ENCODE measurements around the gene ALDH7A1.
A peak's percentile ranks its signal among the peaks of the same experiment; 100 is the strongest.
"Not testable (repeated sequence)": the region's sequence is repeated elsewhere in the genome, so short reads cannot be mapped to it uniquely, and the experiment has no call there.

The ALDH7A1 gene

DNA sequence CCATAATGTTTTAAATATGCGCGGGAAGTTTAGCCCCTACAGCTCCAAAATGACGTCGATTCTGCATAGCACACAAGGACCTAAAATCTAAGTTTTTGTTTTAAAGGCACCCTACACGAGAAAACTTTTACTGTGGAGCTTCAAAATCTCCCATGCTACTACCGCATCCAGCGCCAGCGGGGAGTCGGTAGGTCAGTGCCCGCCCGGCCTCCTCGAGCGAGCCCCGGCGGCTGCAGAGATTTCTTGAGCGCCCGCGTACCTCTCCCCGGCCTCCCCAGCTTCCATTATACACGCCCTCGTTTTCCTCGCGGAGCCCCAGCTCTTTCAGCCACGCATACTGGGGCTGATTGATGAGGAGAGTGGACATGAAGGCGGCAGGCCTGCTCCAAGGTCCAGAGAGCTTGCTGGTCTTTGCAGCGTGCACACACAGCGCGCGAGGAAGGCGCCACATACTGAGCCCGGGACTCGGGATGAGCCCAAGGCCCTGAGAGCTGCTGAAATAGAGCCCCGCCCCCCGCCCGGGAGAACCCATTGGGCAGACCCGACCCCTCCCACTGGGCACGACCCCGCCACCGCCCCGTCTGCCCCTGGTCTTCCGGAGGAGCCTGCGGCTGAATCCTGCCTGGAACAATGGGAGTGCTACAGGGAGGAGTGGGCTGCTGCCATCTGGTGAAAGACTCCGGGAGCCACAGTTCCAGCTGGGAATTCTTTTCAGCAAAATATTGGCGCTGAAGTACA is at the start of gene ALDH7A1:
Gene ALDH7A1, minus strand, starts transcription at position 472 of the 738 bp plus-strand sequence. Its CDS starts 21 bp downstream, at position 451.
- DNase-seq, result no peak

DNA sequence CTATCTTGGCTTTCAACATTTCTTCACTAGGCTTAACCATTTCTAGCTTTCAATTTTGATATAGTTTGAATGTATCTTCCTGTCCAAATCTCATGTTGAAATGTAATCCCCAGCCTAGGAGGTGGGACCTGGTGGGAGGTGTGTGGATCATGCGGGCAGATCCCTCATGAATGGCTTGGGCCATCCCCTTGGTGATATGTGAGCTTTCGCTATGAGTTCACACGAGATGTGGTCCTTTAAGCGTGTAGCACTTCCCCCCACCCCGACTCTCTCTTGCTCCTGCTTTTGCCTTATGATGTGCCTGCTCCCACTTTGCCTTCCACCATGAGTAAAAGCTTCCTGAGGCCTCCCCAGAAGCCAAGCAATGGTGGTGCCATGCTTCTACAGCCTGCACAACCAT is 46.4 kb upstream of the ALDH7A1 start:
- no peak for DNase-seq

DNA sequence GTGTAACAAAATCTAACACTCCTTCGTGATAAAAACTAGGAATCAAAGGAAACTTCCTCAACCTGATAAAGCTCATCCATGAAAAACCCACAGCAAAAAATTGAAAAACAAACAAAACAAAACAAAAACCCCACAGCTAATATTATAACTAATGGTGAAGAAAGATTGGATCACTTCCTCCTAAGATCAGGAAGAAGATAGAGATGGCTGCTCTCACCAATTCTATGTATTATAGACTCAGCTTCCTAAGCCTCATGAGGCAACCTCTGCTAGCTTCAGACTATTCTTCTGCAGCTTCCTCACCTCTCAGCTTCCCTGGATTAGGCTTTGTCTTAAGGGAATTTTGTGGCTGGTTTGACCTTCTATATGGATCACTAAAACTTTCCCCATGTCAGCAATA is 45.8 kb upstream of the ALDH7A1 start:
- DNase-seq, result no peak

DNA sequence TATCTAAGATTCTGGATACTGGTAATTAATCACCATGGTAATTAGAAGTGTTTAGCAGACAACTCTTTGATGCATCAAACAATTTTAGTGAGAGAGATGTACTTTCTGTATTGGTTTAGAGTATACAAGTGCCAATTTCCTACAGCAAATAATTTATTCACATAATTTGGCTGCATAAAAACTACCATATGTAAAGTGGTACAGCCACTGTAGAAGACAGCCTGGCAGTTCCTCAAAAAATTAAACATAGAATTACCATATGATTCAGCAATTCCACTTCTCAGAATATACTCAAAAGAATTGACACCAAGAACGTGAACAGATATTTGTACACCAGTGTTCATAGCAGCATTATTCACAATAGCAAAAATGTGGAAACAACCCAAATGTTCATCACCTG is 41.9 kb upstream of the ALDH7A1 start:
- no peak for DNase-seq

DNA sequence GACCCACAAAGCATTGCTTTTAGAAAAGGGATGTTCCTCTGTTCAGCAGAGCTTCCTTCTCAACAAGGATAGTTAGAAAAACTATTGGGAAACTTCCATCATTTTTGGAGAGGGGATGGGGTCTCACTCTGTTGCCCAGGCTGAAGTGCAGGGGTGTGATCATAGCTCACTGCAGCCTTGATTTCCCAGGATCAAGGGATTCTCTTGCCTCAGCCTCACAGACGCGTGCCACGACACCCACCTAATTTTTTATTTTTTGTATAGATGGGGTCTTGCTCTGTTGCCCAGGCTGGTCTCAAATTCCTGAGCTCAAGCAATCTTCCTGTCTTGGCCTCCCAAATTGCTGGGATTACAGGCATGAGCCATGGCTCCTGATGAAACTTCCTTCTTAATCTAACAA is 40.6 kb upstream of the ALDH7A1 start:
- DNase-seq, result no peak

DNA sequence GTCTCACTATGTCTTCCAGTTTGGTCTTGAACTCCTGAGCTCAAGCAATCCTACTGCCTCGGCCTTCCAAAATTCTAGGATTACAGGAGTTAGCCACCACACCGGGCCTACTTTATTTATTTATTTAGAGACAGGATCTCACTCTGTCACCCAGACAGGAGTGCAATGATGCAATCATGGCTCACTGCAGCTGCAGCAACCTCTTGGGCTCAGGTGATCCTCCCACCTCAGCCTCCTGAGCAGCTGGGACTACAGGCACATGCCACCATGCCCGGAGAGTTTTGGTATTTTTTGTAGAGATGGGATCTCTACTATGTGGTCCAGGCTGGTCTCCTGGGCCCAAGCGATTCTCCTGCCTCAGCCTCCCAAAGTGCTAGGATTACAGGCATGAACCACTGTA is 38.5 kb upstream of the ALDH7A1 start:
- no peak for DNase-seq

DNA sequence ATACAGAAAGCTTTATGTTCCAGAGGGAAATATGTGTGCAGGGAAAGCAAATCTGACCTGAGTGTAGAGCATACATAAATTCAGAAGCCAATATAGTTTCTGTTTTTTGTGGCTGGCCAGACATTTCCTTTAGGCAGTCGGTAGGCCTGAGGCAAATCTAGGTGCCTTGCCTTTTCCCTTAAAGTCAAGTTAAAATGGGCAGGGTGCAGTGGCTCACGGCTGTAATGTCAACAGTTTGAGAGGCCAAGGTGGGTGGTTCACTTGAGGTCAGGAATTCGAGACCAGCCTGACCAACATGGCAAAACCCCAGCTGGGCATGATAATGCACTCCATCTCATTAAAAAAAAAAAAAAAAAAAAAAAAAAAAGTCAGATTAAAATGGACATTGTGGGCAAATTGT is 36.9 kb upstream of the ALDH7A1 start:
- no peak for DNase-seq

DNA sequence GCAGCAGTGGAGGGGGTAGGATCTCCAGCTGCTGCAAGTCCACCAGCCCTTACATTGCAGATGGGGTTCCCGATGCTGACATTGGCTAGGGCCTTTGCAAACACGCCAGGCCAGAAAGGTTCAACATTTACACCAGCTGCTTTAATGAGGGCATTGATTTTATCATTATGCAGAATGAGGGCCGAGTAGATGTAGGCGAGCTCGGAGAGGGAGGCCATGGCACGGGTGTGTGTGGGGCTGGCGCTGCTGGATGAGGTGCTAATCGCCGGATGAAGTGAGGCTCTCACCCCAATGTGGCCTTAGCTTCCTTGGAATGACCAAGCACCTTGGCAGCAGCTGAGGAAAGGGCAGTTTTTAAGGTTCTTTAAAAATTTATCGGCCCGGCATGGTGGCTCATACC is 33.1 kb upstream of the ALDH7A1 start:
- DNase-seq, result no peak

DNA sequence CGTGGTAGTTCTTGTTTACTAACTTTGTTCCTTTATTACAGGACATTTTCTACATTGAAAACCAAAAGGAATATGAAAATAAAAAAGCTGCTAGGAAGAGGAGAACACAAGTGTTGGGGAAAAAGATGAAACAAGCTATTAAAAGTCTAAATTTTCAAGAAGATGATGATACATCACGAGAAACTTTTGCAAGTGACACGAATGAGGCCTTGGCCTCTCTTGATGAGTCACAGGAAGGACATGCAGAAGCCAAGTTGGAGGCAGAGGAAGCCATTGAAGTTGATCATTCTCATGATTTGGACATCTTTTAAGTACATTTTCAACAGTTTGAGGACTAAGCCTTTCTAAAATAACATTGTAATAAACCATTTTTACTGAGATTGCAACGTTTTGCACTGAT is 29.5 kb upstream of the ALDH7A1 start:
- no peak for DNase-seq

DNA sequence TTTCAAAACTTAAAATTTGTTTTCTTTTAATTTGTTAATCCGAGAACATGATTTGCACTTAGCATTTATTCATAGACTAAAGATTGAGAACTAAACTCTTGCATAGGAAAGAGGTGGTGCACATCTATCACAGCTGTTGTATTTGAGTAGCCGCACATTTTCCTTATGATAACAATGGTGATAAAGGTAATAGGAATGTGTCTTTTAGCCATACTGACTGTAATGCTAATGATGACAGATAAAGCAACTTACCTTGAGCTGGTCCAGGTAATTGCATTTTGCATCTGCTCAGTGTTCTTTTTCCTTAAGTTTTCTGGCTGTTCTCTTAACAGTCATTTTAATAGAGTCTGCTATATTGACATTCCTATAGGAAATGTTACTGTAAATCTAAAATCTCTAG is 24.8 kb upstream of the ALDH7A1 start:
- DNase-seq, result no peak

DNA sequence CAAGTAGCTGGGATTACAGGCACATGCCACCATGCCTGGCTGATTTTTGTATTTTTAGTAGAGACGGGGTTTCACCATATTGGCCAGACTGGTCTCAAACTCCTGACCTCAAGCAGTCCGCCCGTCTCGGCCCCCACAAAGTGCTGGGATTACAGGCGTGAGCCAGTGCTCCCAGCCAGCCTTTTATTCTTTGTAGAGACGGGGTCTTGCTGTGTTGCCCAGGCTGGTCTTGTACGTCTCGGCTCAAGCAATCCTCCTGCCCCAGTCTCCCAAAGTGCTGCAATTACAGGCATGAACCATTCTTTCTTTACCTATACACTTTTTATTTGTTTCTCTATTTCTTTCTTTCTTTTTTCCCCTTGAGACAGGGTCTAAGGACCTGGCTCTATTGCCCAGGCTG is 22.6 kb upstream of the ALDH7A1 start:
- not testable (repeated sequence) for DNase-seq

DNA sequence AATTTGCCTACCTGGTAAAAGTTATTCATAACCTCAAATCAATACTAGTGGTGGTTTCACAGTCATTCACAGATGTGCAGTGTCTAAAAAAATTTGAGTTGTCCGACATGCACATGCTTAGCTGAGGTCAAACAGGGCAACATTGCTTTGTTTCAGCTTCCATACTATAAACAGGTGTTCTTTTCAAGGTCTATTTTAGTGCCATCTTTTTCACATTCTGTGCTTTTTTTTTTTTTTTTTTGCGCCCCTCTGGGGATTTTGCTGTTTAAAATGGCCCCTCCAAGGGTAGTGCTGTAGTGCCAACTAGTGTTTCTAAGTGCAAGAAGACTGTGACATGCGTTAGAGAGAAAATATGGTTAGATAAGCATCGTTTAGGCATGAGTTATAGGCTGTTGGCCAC is 20.3 kb upstream of the ALDH7A1 start:
- DNase-seq, result no peak

DNA sequence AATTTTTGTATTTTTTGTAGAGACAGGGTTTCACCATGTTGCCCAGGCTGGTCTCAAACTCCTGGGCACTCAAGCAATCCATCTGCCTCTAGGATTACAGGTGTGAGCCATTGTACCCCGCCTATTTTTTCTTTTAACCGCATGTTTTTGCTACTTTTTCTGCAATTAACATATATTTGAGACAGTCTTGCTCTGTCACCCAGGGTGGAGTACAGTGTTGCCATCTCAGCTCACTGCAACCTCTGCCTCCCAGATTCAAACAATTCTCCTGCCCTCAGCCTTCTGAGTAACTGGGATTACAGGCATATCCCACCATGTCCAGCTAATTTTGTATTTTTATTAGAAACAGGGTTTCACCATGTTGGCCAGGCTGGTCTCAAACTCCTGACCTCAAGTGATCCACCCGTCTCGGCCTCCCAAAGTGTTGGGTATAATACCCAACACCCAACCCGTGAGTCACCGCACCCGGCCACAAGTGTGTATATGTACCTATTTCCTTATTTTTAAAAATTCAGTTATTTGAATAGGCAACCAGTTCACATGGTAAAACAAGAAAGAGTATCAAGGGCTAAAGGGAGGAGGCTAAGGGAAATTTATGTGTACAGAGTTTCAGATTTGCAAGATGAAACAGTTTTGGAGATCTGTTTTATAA is 19.0 kb upstream of the ALDH7A1 start:
- no peak for DNase-seq

DNA sequence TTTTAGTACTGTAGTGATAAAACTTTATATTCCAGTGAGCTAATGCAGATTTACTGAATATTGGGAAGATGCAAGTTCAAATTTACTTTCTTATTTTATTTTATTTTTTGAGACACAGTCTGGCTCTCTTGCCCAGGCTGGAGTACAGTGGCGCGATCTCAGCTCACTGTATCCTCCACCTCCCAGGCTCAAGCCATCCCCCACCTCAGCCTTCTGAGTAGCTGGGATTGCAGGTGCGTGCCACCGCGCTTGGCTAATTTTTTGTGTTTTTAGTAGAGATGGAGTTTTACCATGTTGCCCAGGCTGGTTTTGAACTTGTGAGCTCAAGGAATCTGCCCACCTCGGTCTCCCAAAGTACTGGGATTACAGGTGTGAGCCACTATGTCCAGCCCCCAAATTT is 15.6 kb upstream of the ALDH7A1 start:
- DNase-seq, result no peak

DNA sequence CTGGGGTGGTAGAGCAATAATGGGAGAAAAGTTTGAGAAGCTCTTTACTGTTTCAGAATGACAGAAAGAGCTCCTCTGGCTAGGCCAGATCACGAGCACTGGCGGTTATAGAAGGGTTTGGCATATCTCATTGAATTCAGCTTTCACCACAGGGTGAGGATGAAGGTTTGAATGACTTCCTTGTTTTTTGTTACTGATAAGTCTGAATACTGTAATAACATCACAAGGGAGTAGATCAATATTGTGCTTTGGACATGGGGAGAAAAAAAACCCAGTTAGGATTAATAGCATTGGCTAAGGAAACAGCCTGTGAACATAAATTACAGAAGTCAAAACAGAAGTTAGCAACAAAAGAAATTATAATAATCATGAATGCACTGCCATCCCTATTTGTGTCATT is 15.1 kb upstream of the ALDH7A1 start:
- no peak for DNase-seq

DNA sequence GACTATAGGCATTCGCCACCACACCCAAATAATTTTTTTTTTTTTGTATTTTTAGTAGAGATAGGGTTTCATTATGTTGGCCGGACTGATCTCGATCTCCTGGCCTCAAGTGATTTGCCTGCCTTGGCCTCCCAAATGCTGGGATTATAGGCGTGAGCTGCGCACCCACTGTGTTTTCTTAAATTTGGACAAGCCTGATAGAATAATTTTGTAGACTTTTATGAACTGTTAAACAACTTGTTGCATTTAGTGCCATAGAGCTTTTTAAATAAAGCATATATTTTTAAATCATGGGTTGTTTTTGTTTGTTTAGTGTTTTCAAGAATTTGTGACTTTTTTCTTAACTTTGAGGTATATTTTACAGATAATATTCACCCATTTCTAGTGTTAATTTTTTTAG is 10.5 kb upstream of the ALDH7A1 start:
- no peak for DNase-seq

DNA sequence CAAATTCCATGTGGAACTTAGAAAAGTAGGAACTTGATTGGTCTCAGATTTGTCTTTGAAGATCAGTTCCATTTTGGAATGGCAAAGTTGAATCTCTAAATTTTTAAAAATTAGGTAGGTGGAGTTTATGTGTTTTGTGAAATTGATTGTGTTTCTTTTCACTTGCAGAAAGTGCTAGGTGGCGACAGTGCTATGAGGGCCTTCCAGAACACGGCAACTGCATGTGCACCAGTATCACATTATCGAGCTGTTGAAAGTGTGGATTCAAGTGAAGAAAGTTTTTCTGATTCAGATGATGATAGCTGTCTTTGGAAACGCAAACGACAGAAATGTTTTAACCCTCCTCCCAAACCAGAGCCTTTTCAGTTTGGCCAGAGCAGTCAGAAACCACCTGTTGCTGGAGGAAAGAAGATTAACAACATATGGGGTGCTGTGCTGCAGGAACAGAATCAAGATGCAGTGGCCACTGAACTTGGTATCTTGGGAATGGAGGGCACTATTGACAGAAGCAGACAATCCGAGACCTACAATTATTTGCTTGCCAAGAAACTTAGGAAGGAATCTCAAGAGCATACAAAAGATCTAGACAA is 8.5 kb upstream of the ALDH7A1 start:
- no peak for DNase-seq

DNA sequence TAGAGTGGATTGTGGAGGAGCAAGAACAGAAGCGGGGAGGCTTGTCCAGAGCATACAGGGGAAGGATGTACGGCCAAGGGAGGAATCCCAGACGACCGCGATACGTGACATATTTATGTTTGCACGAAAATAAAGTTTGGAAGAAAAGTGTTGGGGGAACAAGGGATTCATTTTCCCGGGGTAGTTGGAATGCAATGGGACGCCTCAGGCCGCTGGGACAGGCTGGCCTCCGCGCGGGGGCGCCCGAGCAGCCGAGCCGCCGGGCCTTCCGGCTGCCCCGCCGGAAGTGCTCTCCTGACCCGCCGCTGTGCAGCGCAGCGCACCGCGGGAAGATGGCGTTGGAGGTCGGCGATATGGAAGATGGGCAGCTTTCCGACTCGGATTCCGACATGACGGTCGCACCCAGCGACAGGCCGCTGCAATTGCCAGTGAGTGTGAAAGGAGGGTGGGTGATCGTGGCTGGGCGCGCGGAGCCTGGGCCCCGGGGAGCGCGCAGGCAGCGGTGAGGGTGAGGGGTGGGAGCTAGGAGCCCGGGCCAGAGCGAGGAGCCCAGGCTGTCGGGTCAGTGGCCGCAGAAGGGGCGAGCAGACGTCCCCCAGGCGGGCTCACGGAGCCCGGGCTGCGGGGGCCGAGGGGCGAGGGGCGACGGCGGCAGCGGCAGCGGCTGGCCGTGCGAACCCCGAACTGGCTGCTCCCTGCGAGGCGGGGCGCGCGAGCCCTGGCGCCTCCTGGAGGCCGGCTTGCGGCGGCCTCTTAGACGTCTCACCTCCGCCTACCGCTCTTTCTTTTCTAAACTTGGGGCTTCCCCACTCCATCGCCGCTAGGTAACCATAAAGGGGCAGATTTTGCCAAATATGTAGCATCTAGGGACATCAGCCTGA is 5.9 kb upstream of the ALDH7A1 start, which contains the start of gene PHAX:
Gene PHAX, plus strand, starts transcription at position 317 of the 881 bp plus-strand sequence. Its CDS starts 16 bp downstream, at position 333.
- peak; percentile 66 for DNase-seq

DNA sequence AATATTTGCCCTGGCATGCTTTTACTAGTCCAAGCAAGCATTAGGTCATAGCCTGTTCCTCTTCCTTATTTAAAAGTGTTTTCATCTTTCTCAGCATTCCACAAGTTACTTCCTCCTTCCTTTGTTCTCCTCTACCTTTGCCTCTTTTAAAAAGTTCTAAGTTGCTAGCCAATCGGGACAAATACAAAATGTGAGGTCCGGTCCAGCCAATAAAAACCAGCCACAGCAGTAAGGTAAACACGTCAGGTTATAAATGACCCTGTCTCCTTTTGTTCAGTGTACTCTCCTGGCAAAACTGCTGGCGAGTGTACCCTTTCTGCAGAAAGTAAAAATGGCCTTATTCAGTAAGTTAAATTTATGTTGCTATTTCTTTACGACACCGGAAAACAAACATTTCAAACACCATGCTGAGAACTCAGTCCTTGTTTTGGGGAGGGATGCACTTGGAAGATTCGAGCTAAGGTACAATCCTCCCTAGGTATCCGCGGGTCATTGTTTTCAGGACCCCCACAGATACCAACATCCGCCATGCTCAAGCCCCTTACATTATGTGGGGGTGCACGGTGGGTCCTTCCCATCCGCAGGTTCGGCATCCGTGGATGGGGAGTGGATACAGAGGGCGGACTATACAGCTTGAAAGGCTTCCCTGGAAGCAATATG is 5.1 kb upstream of the ALDH7A1 start:
- not testable (repeated sequence) for DNase-seq

DNA sequence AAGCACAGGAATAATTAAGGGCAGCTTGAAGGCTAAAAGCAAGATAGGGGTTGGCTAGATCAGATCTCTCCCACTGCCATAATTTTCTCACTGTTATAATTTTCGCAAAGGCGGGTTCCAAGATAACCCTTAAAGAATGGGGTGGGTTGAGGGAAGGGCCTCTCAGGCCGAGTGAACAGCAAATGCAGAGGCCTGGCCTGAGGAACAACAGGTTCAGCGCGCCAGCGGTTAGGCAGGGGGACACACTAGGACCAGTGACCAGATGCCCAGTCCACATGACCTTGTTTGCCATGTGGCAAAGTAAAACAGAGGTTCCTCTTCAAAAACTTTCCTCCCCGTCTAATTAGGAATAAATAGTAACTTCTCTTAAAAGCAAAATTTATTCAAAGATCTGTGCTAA is 4.5 kb upstream of the ALDH7A1 start:
- no peak for DNase-seq

DNA sequence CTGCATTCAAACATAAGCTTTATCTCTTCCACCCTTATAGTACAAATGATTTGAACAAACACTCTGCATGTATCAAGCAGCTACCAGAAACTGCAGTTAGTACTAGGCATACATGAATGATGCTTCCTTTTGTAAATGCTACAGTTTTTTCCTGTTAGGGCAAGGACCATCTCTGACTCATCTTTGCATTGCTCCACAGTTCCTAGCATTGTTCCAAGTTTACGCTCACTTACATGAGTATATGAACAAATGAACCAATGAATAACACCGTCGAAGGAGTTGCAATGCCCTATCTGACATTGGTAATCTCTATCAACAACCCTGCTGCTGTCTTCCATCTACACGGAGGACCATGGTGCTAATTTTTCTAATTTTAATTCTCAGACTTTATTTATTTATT is 2.1 kb upstream of the ALDH7A1 start:
- DNase-seq, result no peak

DNA sequence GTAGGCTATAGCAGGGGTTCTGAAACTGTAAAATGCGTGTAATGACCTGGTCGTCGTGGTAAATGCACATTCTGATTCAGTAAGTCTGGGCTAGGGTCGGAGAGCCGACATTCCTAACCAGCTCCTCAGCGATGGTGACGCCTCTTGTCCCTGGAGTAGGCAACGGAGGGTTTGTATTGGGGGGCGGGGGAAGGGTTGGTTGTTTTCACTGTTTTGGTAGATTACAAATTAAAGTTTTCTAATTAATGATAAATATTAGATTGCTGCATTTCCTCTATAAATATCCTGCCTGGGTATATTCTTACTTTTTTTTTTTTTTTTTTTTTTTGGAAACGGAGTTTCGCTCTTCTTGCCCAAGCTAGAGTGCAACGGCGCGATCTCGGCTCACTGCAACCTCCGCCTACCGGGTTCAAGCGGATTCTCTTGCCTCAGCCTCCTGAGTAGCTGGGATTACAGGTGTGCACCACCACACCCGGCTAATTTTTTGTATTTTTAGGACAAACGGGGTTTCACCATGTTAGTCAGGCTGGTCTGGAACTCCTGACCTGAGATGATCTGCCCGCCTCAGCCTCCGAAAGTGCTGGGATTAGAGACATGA is 566 bp upstream of the ALDH7A1 start:
- DNase-seq, result no peak

Measured in activated effector memory CD4-positive, alpha-beta T cell treated with Interleukin-2 at 50 U/mL for 16 hours (primary cell).